ENCODE results near the gene MRPS15.

Gene MRPS15

DNA sequence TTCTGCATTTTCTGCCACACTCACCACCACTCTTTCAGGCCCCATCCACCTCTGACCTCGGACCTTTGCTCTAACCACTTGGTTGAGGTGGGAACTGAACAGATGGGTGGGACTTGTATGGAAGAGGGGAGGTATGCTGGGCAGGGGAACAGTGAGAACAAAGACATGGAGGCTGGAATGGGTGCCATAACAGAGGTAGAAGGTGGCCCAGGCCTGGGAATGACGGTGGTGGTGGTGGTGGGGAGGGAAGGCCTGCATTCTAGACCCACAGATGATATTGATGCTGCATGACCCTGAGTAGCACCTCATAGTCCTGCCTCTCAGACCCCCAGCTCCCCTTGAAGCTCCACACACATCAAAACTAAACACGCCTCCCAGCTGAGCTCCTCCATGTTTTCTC lies 23.7 kb upstream of the MRPS15 start:
- TF ChIP-seq, protein P1, sequence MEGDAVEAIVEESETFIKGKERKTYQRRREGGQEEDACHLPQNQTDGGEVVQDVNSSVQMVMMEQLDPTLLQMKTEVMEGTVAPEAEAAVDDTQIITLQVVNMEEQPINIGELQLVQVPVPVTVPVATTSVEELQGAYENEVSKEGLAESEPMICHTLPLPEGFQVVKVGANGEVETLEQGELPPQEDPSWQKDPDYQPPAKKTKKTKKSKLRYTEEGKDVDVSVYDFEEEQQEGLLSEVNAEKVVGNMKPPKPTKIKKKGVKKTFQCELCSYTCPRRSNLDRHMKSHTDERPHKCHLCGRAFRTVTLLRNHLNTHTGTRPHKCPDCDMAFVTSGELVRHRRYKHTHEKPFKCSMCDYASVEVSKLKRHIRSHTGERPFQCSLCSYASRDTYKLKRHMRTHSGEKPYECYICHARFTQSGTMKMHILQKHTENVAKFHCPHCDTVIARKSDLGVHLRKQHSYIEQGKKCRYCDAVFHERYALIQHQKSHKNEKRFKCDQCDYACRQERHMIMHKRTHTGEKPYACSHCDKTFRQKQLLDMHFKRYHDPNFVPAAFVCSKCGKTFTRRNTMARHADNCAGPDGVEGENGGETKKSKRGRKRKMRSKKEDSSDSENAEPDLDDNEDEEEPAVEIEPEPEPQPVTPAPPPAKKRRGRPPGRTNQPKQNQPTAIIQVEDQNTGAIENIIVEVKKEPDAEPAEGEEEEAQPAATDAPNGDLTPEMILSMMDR (conservative IDR thresholded peaks at IDR 0.05) = no peak
- H3K27ac ChIP-seq = no peak overlapping the region

DNA sequence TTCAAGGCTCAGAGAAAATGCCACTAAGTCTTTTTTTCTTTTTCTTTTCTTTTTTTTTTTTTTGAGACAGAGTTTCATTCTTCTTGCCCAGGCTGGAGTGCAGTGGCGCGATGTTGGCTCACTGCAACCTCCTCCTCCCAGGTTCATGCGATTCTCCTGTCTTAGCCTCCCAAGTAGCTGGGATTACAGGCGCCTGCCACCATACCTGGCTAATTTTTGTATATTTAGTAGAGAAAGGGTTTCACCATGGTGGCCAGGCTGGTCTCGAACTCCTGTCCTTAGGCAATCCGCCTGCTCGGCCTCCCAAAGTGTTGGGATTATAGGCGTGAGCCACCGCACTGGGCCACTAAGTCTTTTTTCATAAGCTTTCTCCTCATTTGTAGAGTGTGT lies 23.1 kb upstream of the MRPS15 start:
- H3K27ac ChIP-seq = peak overlapping the region; percentile 28; the same call in 1 of the 2 replicates

DNA sequence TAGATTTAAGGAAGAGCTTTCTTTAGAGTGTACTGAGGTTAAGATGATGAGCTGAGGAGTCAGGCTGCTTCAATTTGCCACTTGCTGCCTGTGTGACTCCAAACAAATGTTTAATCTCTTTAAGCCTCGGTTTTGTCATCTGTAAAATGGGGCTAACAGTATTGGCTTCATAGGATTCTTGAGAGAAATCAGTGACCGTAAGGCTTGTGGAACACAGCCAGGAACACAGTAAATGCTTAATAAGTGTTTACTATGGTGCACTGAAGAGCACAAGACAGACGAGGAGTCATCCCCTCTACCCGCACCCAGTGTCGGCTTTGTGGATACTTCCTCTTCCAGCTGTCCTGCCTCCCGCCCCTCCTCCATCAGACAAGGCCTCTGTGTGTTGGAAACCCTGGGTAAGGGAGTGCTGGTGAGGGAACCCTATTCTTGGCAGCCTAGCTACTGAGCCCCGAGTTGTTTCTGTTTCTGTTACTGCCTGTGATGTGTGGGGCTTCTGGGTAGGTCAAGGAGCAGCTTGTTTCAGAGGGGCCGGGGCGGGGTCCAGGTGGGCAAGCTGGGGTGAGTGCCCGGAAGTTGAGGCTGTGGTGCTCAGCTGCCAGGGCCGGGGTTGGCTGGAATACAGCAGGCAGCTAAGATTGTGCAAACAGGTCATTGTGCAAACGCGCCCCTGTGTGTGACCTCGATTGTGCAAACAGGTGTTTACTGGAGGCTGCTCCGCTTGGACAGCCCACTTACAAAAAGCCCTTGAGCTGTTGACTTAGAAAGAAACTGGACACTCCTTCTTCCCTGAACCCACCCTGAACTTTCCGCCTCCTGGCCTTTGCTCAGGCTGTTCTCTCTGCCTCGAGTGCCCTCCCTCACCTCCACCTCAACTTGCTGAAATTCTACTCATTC lies 22.5 kb upstream of the MRPS15 start:
- TF ChIP-seq, protein P1 (conservative IDR thresholded peaks at IDR 0.05) = no peak
- peak overlapping the region; percentile 28; the same call in 1 of the 2 replicates for H3K27ac ChIP-seq

DNA sequence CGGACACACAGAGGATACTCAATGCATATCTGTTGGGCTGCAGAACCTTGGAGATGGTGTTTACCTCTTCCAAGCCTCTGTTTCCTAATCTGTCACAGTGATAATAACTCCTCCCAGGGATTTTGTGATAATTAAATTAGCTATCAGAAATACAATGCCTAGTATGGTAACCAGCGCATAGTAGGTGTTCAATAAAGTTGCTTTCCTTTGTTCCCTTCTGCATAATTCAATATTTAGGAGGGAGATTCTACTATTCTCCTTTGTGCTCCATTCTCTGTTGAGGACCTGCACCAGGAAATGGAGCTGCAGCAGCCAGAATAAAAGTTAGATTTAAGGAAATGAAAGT lies 21.9 kb upstream of the MRPS15 start:
- TF ChIP-seq, protein P1 (conservative IDR thresholded peaks at IDR 0.05) = no peak
- H3K27ac ChIP-seq = no peak overlapping the region

DNA sequence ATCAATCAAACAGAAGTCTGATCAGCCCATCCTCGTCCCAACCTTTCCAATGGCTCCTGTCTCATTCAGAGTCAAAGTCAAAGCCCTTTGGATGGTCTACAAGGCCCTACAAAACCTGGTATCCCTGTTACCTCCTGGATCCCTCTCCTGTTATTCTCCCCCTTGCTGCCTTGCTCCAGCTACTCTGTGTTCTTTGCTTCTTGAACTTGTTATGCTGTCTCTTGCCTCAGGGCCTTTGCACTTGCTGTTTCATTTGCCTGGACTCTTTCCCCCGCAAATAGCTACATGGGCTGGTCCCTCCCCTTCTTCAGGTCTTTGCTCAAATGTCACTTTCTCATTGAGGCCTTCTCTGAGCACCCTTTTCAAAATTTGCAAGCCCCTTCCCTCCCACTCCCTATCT lies 19.9 kb upstream of the MRPS15 start:
- no peak overlapping the region for H3K27ac ChIP-seq
- TF ChIP-seq, protein P1 (conservative IDR thresholded peaks at IDR 0.05) = no peak

DNA sequence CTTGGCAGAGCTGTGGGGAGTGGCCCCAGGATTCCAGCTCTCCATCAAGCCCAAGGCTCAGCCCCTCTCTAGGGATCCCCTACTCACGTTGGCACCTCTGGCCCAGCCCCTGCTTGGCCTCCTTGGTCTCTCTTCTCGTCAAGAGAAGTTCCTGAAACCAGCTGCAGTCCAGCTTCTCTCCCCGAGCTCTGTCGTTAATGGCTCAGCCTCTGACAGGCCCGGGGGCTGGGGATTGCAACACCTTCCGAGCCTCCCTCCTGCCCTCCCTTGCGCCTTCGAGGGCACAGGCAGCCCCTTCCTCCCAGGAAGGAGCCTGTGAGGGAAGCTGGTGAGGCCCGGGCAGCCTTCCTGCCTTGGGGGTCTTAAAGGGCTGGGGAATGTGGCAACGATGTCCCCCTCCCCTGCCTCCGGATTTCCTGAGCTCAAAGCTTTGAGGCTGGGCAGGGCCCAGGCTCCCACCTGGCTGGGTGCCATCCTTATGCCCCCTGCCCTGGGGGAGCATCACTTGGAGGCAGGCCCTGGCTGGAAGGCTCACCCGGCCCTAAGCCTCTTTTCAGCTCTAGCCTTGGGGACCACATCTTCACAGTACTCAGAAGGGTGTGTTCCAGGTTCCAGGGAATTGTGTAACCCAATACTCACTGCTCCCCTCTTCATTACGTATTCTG lies 18.7 kb upstream of the MRPS15 start, which contains the start of gene CSF3R:
CSF3R (minus strand) TSS at position 190 of the 665 bp plus-strand sequence. CDS start 3,417 bp downstream, outside the sequence.
- TF ChIP-seq, protein P1 (conservative IDR thresholded peaks at IDR 0.05) = no peak
- H3K27ac ChIP-seq = no peak within 1 kb of the TSS

DNA sequence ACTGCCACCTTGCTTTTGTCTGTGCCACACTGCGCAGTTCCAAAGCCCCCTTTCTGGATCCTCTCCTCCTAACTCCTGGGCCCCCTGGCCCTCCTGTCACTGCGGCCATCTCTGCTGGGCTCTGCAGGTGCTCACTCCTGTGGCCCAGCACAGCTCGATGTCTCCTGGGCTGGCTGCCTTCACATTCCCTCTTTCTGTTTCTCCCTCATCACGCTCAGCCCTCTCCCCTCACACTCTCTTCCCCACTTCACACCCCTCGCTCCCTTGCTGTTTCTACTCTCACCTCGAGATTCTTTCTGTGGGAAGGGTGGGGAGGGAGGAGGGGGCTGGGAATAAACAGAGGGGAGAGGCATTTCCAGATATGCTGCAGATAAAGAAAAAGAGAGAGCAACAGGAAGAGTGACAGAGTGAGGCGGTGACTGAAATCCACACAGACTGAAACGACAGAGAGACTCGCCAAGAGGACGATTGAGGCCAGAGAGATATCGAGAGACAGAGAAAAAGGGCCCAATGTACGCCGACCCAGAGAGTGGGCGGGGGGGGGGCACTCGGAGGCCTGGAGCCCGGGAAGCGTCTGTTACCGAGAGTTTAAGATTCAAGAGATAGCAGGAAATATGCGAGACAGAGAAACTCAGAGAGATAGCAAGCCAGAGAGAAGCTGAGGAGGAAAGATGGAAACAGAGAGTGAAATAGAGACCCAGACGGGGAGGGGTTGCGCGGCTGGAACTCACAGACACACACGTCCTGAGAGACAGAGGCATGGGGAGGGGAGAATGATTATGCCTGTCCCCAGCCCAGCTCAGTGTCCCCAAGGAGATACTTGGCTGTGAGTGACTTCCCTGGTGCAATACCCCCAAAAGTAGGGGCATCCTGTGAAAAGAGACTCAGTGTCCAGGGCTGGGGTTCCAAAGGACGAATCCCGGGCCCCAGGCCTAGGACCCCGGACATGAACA lies 17.9 kb upstream of the MRPS15 start:
- TF ChIP-seq, protein P1 (conservative IDR thresholded peaks at IDR 0.05) = no peak
- no peak overlapping the region for H3K27ac ChIP-seq

All from VCaP (cell line).